Keratinocyte (primary cell): ENCODE data around the gene ST3GAL5. TPM values are rescaled to one million over a fixed set of nuclear protein-coding genes. Genes with fewer than 3 reads are reported as not detected.

ENCODE experiments used
- DNase-seq: peaks from one replicate; pipeline ENCODE4 v3.0.0-alpha.2; 2011; ENCODE audit warnings: low read depth, missing footprints, low spot score
- FAIRE-seq: peaks from 2 replicates; lab custom pipeline; 2011; peaks lifted over from hg19 to GRCh38; lab: Jason Lieb, UNC
- H2AFZ ChIP-seq: 2 replicates; pipeline ENCODE4 v1.6.0; 2012; ENCODE audit warnings: low read length, control low read depth, inconsistent platforms; ENCODE audit not compliant: control insufficient read depth
- H3K27ac ChIP-seq: 2 replicates; pipeline ENCODE4 v1.5.1; 2011; ENCODE audit warnings: low read length; ENCODE audit not compliant: control insufficient read depth, insufficient read depth
- H3K27me3 ChIP-seq: 3 replicates; pipeline ENCODE4 v1.6.0; 2011; ENCODE audit warnings: low read length; ENCODE audit not compliant: control insufficient read depth, insufficient read depth; ENCODE audit errors: extremely low read depth
- H3K36me3 ChIP-seq, 2 experiments: 2 replicates in 1 of 2; 3 replicates in 1 of 2; pipeline ENCODE4 v1.5.1; 2011; ENCODE audit warnings: low read length in 2 of 2, mild to moderate bottlenecking in 1 of 2; ENCODE audit not compliant: control insufficient read depth in 2 of 2, insufficient read depth in 2 of 2; ENCODE audit errors: extremely low read depth in 1 of 2
- H3K4me1 ChIP-seq: 3 replicates; pipeline ENCODE4 v1.5.1; 2011; ENCODE audit warnings: low read length; ENCODE audit not compliant: control insufficient read depth, insufficient read depth; ENCODE audit errors: extremely low read depth
- H3K4me2 ChIP-seq: 3 replicates; pipeline ENCODE4 v1.6.0; 2011; ENCODE audit warnings: low read depth, low read length; ENCODE audit not compliant: control insufficient read depth, insufficient read depth; ENCODE audit errors: extremely low read depth
- H3K4me3 ChIP-seq, 3 experiments: fragments of 200-600 bp in 1 of 3; sonication (generic) in 1 of 3; 2 replicates in 2 of 3; 3 replicates in 1 of 3; pipeline ENCODE4 v1.5.1; 2011 to 2016; ENCODE audit warnings: low read length in 3 of 3, mild to moderate bottlenecking in 3 of 3, control low read depth in 2 of 3, inconsistent platforms in 1 of 3, low read depth in 1 of 3, mixed read lengths in 1 of 3, mixed run types in 1 of 3, moderate library complexity in 1 of 3; ENCODE audit not compliant: control insufficient read depth in 2 of 3, insufficient read depth in 2 of 3; ENCODE audit errors: extremely low read depth in 1 of 3
- H3K79me2 ChIP-seq: 2 replicates; pipeline ENCODE4 v1.6.0; 2012; ENCODE audit warnings: low read length; ENCODE audit not compliant: control insufficient read depth, insufficient read depth
- H3K9ac ChIP-seq: 3 replicates; pipeline ENCODE4 v1.6.0; 2011; ENCODE audit warnings: low read length; ENCODE audit not compliant: control insufficient read depth, insufficient read depth; ENCODE audit errors: extremely low read depth
- H3K9me1 ChIP-seq: 3 replicates; pipeline ENCODE4 v1.6.0; 2011; ENCODE audit warnings: low read length; ENCODE audit not compliant: control insufficient read depth, insufficient read depth; ENCODE audit errors: extremely low read depth
- H3K9me3 ChIP-seq: 2 replicates; pipeline ENCODE4 v1.5.1; 2012; ENCODE audit warnings: low read depth, low read length; ENCODE audit not compliant: control insufficient read depth
- H4K20me1 ChIP-seq: 3 replicates; pipeline ENCODE4 v1.6.0; 2011; ENCODE audit warnings: low read length; ENCODE audit not compliant: control insufficient read depth, insufficient read depth; ENCODE audit errors: extremely low read depth
- EZH2 ChIP-seq: IDR thresholded peaks from one replicate; pipeline ENCODE4 v1.6.1; 2012; ENCODE audit warnings: inconsistent platforms, mild to moderate bottlenecking, low read length, moderate library complexity
- dilution Hi-C: fragments of 300-500 bp; cut with MboI; formaldehyde crosslinking; loops from one replicate; pipeline ENCODE4 v1.7.0; 2020; ENCODE audit warnings: low sequenced_read_pairs; ENCODE audit not compliant: extremely low pct_ligation_motif_present
- polyA plus RNA-seq, 5 experiments: library from polyadenylated mRNA; depleted of rRNA in 3 of 5; stranded (reverse) in 3 of 5; stranded (forward) in 1 of 5; unstranded in 1 of 5; fragments of >200 nt; gene quantifications; 1 replicate in 1 of 5; 2 replicates in 3 of 5; 3 replicates in 1 of 5; pipeline versions ENCODE4 v1.2.1 to v1.2.3, GENCODE V29; 2011 to 2012; ENCODE audit warnings: missing spikeins in 2 of 5, low read depth in 1 of 5, low replicate concordance in 1 of 5
- TF ChIP-seq, protein P1 (sequence below), 3 experiments: IDR thresholded peaks in 1 of 3; conservative IDR thresholded peaks in 1 of 3; optimal IDR thresholded peaks in 1 of 3; 2 replicates in 2 of 3; 3 replicates in 1 of 3; pipeline versions ENCODE3 to v1.5.1; 2011; ENCODE audit warnings: low read length in 3 of 3, mild to moderate bottlenecking in 3 of 3, moderate library complexity in 2 of 3, control low read depth in 1 of 3, inconsistent platforms in 1 of 3; ENCODE audit not compliant: insufficient read depth in 2 of 3; ENCODE audit errors: extremely low read depth in 1 of 3

ST3GAL5 gene
- polyA plus RNA-seq, 1 donor (not counting 4 experiments of a cell fraction or from before 2014, with no cell fraction given), result 43.5 TPM

DNA sequence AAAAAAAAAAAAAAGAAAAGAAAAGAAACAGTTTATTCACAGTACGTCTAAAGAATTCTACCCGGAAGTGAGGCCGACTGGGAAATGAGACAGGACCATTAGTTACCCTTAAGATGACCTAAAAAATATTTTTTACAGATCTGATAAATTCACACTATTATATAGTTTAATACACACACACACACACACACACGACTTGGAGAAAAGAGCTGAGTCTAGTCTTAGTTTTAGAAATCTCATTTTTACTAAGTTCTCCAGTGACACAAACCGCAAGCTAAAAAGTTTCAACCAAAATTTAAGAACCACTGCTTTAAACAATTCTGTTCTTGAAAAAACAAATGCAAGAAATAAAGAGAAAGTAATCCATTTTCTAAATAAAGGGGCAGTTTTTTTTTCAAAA, 27.1 kb downstream of the ST3GAL5 start:
- dilution Hi-C loops, result no loop called here
- Histone ChIP-seq H3K9me3 (no peaks in the 10 kb centered on the region), H3K27me3 (no peaks in the 10 kb centered on the region), H3K79me2 (peaks cover 3% of the 10 kb centered on the region), H3K9me1 (no peaks in the 10 kb centered on the region), H3K4me3 (no peak overlapping the region), H2AFZ (no peak overlapping the region), H3K36me3 (peaks cover 6 to 9% of the 10 kb centered on the region in 2 experiments), H3K4me1 (no peaks in the 10 kb centered on the region), H3K9ac (no peak overlapping the region), H3K27ac (no peak overlapping the region), H3K4me2 (no peak overlapping the region), H4K20me1 (no peaks in the 10 kb centered on the region)
- no peak for FAIRE-seq
- TF ChIP-seq, protein P1, sequence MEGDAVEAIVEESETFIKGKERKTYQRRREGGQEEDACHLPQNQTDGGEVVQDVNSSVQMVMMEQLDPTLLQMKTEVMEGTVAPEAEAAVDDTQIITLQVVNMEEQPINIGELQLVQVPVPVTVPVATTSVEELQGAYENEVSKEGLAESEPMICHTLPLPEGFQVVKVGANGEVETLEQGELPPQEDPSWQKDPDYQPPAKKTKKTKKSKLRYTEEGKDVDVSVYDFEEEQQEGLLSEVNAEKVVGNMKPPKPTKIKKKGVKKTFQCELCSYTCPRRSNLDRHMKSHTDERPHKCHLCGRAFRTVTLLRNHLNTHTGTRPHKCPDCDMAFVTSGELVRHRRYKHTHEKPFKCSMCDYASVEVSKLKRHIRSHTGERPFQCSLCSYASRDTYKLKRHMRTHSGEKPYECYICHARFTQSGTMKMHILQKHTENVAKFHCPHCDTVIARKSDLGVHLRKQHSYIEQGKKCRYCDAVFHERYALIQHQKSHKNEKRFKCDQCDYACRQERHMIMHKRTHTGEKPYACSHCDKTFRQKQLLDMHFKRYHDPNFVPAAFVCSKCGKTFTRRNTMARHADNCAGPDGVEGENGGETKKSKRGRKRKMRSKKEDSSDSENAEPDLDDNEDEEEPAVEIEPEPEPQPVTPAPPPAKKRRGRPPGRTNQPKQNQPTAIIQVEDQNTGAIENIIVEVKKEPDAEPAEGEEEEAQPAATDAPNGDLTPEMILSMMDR (optimal IDR thresholded peaks at IDR 0.05 in 1 of 3, IDR thresholded peaks at IDR 0.05 in 1 of 3, conservative IDR thresholded peaks at IDR 0.05 in 1 of 3; ENCODE audit: extremely low read depth in 1 of 3, insufficient read depth in 2 of 3, low read length in 3 of 3), result no peak
- TF ChIP-seq EZH2, result no peak
- no peak for DNase-seq

GRCh38 chr2:85861180-85861579, 27.6 kb downstream of the ST3GAL5 start:
- Histone ChIP-seq H3K9me3 (no peaks in the 10 kb centered on the region), H3K27me3 (no peaks in the 10 kb centered on the region), H3K4me3 (no peak overlapping the region), H3K9me1 (no peaks in the 10 kb centered on the region), H3K79me2 (no peaks in the 10 kb centered on the region), H3K36me3 (peaks cover 6 to 9% of the 10 kb centered on the region in 2 experiments), H3K9ac (no peak overlapping the region), H2AFZ (no peak overlapping the region), H3K4me2 (no peak overlapping the region), H4K20me1 (no peaks in the 10 kb centered on the region), H3K4me1 (no peaks in the 10 kb centered on the region), H3K27ac (no peak overlapping the region)
- TF ChIP-seq, protein P1 (optimal IDR thresholded peaks at IDR 0.05 in 1 of 3, IDR thresholded peaks at IDR 0.05 in 1 of 3, conservative IDR thresholded peaks at IDR 0.05 in 1 of 3; ENCODE audit: extremely low read depth in 1 of 3, insufficient read depth in 2 of 3, low read length in 3 of 3), result no peak
- no peak for TF ChIP-seq EZH2
- FAIRE-seq (no peak), DNase-seq (no peak)
- dilution Hi-C loops, result no loop called here
